Measurements from ENCODE around the gene POFUT2. TPM values are rescaled to one million over a fixed set of nuclear protein-coding genes. Genes with fewer than 3 reads are reported as not detected.

The POFUT2 gene
- total RNA-seq, 1 experiment from 2014 or later: 25.5 TPM

DNA sequence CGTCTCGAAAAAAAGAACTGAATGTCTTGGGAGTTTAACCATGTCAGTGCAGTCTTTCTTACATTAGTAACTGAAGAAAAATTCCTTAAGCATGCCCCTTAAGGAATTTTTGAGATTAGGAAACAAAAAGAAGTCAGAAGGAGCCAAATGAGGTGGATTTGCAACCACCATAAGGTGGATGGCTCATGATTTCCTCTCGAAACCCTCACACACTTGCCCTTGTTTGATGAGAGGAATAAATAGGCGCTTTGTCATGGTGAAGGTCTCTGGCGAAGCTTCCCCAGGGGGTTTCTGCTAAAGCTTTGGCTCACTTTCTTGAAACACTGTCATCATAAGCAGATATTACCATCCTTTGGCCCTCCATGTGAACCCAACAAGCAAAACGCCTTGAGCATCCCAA, 68.2 kb downstream of the POFUT2 start:
- in situ Hi-C loops (cut with HindIII; ENCODE audit: low sequenced_read_pairs): no loop called here
- no peak for DNase-seq (ENCODE audit: low spot score)

DNA sequence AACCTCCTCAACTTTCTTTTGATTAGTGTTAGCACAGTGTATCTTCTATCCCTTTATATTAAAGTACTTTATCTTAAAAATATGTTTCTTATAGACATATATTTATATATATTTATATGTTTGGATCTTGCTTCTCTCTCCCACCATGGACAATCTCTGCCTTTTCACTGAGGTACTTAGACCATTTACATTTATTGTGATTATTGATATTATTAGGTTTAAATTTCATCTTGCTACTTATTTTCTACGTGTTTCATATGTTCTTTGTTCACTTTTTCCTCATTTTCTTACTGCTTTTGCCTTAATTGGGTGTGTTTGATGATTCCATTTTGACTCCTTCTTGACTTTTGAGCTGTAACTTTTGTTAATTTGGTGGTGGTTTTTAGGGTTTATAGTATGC, 70.7 kb downstream of the POFUT2 start:
- in situ Hi-C loops (cut with HindIII; ENCODE audit: low sequenced_read_pairs): no loop called here
- DNase-seq (ENCODE audit: low spot score): no peak

DNA sequence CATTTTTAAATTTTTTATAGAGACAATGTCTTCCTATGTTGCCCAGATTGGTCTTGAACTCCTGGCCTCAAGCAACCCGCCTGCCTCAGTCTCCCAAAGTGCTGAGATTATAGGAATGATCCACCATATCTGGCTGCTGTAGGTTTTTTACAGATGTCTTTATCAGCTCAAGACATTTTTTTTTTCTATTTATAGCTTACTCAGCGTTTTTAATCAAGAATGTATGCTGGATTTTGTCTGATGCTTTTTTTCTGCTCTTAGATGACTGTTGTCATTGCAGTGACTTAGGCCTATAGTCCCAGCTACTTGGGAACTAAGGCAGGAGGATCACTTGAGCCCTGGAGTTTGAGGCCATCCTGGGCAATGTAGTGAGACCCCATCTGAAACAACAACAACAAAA, 72.5 kb downstream of the POFUT2 start:
- DNase-seq (ENCODE audit: low spot score): no peak
- in situ Hi-C loops (cut with HindIII; ENCODE audit: low sequenced_read_pairs): no loop called here

Other genes starting within 250 kb of the POFUT2 start
- gene ADARB1, start 213.3 kb downstream of the POFUT2 start, total RNA-seq (2014; rRNA removed; shearing (Covaris generic)): 67.7 and 68.1 TPM in 2 replicates
- gene COL18A1, start 117.3 kb upstream of the POFUT2 start, total RNA-seq (2014; rRNA removed; shearing (Covaris generic)): 353 and 524 TPM in 2 replicates

Measured in G401 (cell line).